Globus pallidus (tissue), 1 donor: ENCODE results near the gene TMPRSS5.

Experiments used
- DNase-seq: peaks from one replicate; pipeline ENCODE4 v3.0.0-alpha.2; 2015; ENCODE audit warnings: low spot score

TMPRSS5 gene

GRCh38 chr11:113667801-113668200 is 38.3 kb downstream of the TMPRSS5 start:
- no peak for DNase-seq

DNA sequence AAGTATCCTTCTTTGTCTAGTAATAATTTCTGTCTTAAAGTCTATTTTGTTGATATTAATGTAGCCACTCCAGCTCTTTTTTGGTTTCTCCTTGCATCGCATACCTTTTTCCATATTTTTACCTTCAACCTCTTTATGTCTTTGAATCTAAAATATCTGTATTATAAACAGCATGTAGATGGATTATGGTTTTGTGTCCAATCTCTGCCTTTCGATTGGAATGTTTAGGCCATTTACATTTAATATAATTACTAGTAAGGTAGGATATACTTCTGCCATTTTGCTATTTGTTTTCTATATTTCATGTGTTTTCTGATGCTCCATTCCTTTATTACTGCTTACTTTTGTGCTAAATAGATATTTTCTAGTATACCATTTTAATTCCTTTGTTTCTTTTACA is 39.5 kb downstream of the TMPRSS5 start:
- DNase-seq: no peak

DNA sequence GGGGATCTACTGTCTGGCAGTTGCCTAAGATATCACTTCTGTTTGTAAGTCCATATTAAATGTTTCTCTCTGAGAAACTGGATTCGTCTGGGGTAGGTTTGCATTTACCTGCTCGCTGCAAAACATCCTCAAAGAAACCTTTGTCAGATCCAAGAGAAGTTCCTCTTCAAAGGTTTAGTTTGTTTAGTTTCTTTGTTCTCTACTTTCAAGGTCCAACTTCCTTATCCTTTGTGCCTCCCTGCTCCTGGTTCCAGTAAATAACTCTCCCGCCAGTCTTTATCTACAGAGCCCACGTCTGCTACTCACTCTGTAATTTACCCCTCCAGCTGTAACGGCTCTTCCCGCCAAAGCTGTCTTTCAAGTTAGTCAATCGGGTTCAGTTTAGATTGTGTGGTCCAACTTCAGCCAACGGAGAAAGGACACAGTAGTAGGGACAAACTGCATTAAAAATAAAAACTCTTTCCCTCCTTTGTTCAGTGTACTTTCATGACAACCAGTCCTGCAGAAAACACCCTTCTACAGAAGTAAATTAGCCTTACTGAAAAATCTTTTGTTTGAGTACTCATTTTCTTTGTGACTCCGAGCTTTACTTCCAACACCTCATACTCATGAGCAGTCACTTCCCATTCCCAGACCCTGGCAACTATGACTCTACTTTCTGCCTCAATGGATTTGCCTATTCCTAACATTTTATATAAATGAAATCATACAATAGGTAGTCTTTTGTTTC is 41.0 kb downstream of the TMPRSS5 start:
- no peak for DNase-seq

DNA sequence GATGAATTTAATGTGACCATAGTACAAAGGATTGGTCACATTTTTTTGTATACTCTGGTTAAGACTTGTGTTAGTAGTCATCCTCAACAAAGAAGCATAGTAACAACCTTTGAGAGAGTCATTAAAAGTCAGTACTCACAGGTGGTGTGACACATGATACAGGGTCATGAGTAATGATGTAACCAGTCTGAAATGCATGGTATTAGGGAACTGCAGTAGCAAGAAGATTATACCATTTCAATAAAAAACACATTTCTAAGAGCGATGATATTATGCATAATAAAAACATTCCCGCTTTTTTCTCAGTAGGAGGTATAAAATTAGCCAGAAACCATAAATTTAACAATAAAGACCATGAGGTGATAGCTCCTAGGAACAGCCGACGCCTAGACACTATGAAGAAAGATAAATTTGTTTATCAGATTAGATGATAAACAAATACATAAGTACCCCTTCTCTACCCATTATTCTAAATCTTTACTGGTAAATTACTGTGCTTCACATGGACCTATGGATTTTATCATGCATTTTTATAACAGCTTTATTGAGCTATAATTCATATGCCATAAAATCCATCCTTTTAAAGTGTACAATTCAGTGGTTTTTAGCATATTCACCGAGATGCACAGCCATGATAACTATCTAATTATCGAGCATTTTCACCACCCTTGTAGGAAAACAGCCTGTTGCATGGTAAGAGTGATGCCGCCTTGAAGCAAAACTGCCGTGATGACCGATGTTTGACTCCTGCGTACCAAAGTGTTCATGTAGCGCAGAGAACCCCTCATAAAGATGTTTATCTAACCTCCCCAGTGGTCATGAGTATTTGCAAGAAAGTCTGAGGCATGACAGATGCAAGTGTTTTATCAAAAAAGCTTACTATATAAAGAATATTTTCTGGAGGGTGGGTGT is 41.8 kb downstream of the TMPRSS5 start:
- DNase-seq: no peak

GRCh38 chr11:113663567-113663966 is 42.5 kb downstream of the TMPRSS5 start:
- no peak for DNase-seq

GRCh38 chr11:113655771-113656170 is 50.3 kb downstream of the TMPRSS5 start:
- DNase-seq: no peak

DNA sequence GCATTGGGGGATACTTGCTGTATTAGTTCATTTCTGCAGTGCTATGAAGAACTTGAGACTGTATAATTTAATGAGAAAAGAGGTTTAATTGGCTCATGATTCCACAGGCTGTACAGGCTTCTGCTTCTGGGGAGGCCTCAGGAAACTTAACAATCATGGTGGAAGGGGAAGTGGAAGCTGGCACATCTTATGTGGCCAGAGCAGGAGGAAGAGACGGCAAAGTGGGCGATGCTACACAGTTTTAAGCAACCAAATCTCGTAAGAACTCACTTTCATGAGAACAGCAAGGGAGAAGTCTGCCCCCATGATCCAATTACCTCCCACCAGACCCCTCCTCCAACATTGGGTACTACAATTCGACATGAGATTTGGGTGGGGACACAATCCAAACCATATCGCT is 55.1 kb downstream of the TMPRSS5 start:
- DNase-seq: no peak

DNA sequence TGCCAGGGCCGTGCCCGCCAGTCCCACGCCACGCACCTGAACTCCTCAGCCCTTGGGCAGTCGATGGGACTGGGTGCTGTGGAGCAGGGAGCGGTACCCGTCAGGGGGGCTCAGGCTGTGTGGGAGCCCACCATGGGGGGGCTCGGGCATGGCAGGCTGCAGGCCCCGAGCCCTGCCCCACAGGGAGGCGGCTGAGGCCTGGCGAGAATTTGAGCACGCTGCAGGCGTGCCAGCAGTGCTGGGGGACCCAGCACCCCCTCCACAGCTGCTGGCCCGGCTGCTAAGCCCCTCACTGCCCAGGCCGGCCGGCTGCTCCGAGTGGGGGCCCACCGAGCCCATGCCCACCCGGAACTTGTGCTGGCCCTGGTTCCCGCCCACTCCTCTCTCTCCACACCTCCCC is 56.8 kb downstream of the TMPRSS5 start:
- DNase-seq: no peak

DNA sequence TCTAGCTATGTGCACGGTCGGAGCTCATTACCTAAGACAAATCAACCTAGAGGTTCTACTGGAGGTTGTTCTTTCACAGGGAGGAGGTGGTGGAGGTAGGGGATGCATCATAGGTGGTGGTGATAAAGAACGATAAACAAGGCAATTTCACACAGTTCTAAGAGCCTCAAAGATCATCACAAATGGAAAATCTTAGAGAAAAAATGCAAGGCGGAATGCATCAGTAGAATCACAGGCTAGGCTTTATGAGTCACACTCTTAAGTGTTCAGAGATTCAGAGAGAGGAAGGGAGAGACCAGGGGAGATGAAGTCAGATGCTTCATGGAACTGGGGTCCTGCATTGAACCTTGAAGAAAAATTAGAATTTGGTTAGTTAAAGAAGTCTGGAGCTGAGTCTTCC is 58.3 kb downstream of the TMPRSS5 start:
- DNase-seq: no peak

GRCh38 chr11:113647108-113647507 is 59.0 kb downstream of the TMPRSS5 start:
- DNase-seq: no peak

- DNase-seq: no peak
These were observed 60.3 kb downstream of the TMPRSS5 start for GRCh38 chr11:113645593-113646349.

DNA sequence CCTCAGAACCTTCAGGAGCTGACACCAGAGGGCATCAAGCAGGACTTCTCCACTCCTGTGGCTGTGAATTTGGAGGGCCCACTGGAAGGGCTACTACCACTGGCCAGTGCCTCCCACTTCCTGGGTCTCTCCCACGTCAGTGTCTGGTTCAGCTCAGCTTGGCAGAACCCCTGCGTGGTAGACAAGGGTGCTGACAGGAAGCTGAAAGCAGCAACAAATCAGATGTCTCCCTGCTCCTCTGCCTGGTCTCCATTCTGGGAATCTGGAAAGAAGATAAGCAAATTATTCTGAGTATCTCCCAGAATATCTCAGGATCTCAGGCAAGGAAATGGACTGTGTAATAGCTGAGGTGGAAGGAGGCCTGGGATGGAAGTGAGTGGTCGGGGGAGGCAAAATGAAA is 61.5 kb downstream of the TMPRSS5 start:
- DNase-seq: no peak

- no peak for DNase-seq
These were observed 62.4 kb downstream of the TMPRSS5 start for GRCh38 chr11:113643701-113644100.

DNA sequence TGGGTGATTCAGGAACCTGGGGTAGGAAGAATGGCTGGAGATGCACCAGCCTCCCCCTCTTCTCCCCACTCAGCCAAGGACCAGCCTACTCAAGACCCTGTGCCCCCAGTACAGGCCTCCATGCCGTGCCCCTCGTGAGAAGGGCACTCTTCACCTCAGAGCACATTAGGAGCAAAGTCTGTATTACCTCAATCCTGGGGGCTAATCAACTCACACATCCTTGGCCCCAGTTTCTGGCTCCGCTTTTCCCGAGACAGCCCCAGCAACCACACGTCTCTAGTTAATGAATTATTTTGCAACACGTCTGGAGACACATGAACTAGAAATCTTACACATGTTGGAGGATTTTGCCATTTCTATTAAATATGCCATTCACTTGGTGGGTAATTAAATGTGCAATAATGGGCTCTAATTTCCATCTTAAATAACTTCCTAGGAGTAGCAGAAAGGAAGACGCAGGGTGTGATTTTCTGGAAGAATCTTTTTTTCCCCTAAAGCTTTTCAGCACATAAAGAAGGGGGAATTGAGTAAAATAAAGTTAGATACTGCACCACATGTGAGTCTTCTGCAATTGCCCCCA is 63.0 kb downstream of the TMPRSS5 start:
- DNase-seq: no peak

DNA sequence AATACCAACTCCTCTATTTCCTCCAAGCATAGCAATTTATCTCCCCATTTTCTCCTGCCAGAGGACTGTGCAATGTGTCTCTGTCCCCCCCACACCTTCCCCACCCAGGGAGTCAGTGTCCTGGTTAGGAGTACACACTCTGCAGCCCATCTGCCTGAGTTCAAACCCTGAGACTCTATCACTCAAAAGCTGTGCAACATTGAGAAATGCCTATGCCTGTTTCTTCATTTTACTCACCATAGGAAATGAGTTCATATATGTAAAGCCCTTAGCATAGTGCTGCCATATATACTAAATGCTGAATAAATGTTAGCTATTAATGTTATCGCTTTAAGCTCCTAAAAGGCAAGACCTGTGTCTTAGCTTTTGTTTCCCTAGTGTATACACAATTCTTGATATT is 64.0 kb downstream of the TMPRSS5 start:
- DNase-seq: no peak

DNA sequence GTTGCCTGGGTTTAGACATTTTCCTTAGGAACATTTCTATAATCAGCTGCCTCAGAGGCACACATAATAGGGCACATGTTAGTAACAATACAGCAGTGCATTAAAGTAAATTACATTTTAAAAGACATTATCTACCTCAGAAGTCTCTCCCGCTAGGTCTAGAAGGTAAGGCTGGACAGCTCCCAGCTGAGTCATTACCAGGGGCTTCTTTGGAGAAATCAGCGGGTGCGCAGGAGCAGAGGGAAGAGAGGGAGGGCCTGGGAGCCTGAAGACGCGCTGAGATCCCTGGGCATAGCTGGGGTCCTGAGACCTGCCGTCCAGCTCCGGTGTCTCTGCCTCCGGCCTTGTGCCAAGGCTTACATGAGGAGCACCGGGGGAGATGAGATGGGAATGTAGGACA is 67.7 kb downstream of the TMPRSS5 start:
- DNase-seq: no peak

DNA sequence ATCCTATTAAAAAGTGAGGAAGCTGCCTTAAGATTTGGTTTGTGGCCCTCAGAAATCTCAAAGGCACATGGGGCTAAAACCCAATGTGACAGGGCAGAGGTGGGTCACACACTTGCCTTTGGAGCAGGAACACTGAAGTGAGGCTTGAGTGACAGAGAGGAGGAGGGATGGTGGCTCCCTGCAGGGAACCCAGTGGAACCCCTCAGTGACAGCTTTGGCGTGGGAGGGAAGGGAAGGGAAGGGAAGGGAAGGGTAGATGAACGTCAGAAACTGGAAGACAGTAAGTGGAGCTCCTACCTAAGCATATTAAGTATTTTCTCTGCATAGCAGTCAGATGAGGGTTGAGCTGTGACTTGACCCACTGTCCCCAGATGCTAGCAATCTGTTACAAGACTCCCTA is 68.5 kb downstream of the TMPRSS5 start:
- DNase-seq: no peak
